Fibroblast of skin of scalp (primary cell): Measurements from ENCODE around the gene TMEM244.
"Not testable (repeated sequence)": the region's sequence is repeated elsewhere in the genome, so short reads cannot be mapped to it uniquely, and the experiment has no call there.

ENCODE experiments used
- DNase-seq: peaks from one replicate; pipeline ENCODE4 v3.0.0-alpha.2; 2013

Gene TMEM244

GRCh38 chr6:129807141-129807540, 54.0 kb downstream of the TMEM244 start:
- not testable (repeated sequence) for DNase-seq

GRCh38 chr6:129802920-129803319, 58.2 kb downstream of the TMEM244 start:
- not testable (repeated sequence) for DNase-seq

- no peak for DNase-seq
Measured at GRCh38 chr6:129801909-129802308, 59.2 kb downstream of the TMEM244 start.

- DNase-seq = no peak
Measured at GRCh38 chr6:129795261-129795660, 65.9 kb downstream of the TMEM244 start.

- DNase-seq = no peak
Measured at GRCh38 chr6:129793447-129793846, 67.7 kb downstream of the TMEM244 start.

- no peak for DNase-seq
Measured at GRCh38 chr6:129792049-129792448, 69.1 kb downstream of the TMEM244 start.

GRCh38 chr6:129790785-129791184, 70.3 kb downstream of the TMEM244 start:
- DNase-seq = no peak

- DNase-seq = no peak
Measured at GRCh38 chr6:129789974-129790373, 71.1 kb downstream of the TMEM244 start.

GRCh38 chr6:129787816-129788215, 73.3 kb downstream of the TMEM244 start:
- DNase-seq = no peak

- no peak for DNase-seq
Measured at GRCh38 chr6:129786548-129786947, 74.6 kb downstream of the TMEM244 start.

GRCh38 chr6:129785756-129786135, 75.4 kb downstream of the TMEM244 start:
- DNase-seq = no peak

GRCh38 chr6:129785047-129785755, 75.9 kb downstream of the TMEM244 start:
- no peak for DNase-seq
